K562 (cell line): Measurements from ENCODE around the gene SRSF9. TPM values are rescaled to one million over a fixed set of nuclear protein-coding genes. Genes with fewer than 3 reads are reported as not detected.

Source experiments
- ARID2 ChIP-seq: fragments of 450-650 bp; IDR thresholded peaks from 2 replicates; pipeline ENCODE4 v1.6.1; 2017; ENCODE audit warnings: antibody characterized with exemption, mild to moderate bottlenecking
- CHD4 ChIP-seq: fragments of 200-600 bp; sonication (generic); IDR thresholded peaks from 3 replicates; pipeline ENCODE4 v1.6.1; 2012; ENCODE audit warnings: low read depth, mild to moderate bottlenecking, mixed read lengths, low read length, inconsistent platforms; ENCODE audit not compliant: insufficient read depth, insufficient replicate concordance, poor library complexity, severe bottlenecking
- FOXA3 ChIP-seq, 2 experiments: fragments of 450-650 bp in 1 of 2; sonication (generic) in 1 of 2; formaldehyde crosslinking; IDR thresholded peaks in 1 of 2; conservative IDR thresholded peaks in 1 of 2; 2 replicates each; pipeline versions ENCODE4 v1.4.0 to v1.8.0; 2020 to 2022; ENCODE audit warnings: mild to moderate bottlenecking in 2 of 2, missing genetic modification reagents in 1 of 2
- FOXM1 ChIP-seq, 2 experiments: fragments of 450-650 bp in 1 of 2; sonication (generic) in 1 of 2; formaldehyde crosslinking in 1 of 2; IDR thresholded peaks; 2 replicates each; pipeline versions ENCODE4 v1.6.1 to v1.9.0; 2017 to 2022; ENCODE audit warnings: low read depth in 2 of 2, mild to moderate bottlenecking in 2 of 2, missing genetic modification reagents in 1 of 2, moderate library complexity in 1 of 2
- NFRKB ChIP-seq: fragments of 450-650 bp; IDR thresholded peaks from 2 replicates; pipeline ENCODE4 v1.6.1; 2016; ENCODE audit warnings: low read depth
- NFXL1 ChIP-seq: fragments of 450-650 bp; formaldehyde crosslinking; IDR thresholded peaks from 2 replicates; pipeline ENCODE4 v1.4.0; 2021; ENCODE audit warnings: mild to moderate bottlenecking
- NR2C1 ChIP-seq, 2 experiments: fragments of 450-650 bp; IDR thresholded peaks; 2 replicates each; pipeline ENCODE4 v1.6.1; 2017; ENCODE audit warnings: mild to moderate bottlenecking in 2 of 2, antibody characterized with exemption in 1 of 2, inconsistent platforms in 1 of 2, missing compliant biosample characterization in 1 of 2, missing genetic modification characterization in 1 of 2
- TAF7 ChIP-seq: fragments of 450-650 bp; IDR thresholded peaks from 2 replicates; pipeline ENCODE4 v1.6.1; 2016; ENCODE audit warnings: missing genetic modification characterization, missing compliant biosample characterization
- XRCC5 ChIP-seq: fragments of 200-400 bp; formaldehyde crosslinking; IDR thresholded peaks from 2 replicates; pipeline ENCODE4 v1.6.1; 2017; ENCODE audit warnings: low read depth, mild to moderate bottlenecking, low read length
- ZNF324 ChIP-seq: fragments of 250-450 bp; sonication (Bioruptor Pico); IDR thresholded peaks from 2 replicates; pipeline ENCODE4 v1.4.0; 2020; ENCODE audit warnings: mild to moderate bottlenecking
- ZNF561 ChIP-seq: fragments of 450-650 bp; formaldehyde crosslinking; conservative IDR thresholded peaks from 2 replicates; pipeline ENCODE4 v1.4.0; 2020; ENCODE audit warnings: mild to moderate bottlenecking, moderate library complexity
- ZNF584 ChIP-seq: fragments of 200-800 bp; sonication (Bioruptor generic); IDR thresholded peaks from 2 replicates; pipeline ENCODE4 v1.6.1; 2016; ENCODE audit warnings: low read depth, mild to moderate bottlenecking, missing genetic modification characterization, missing compliant biosample characterization
- polyA plus RNA-seq, 8 experiments: library from polyadenylated mRNA; depleted of rRNA in 4 of 8; stranded (reverse) in 5 of 8; unstranded in 3 of 8; fragments of >200 nt; fragmentation: Nextera tagmentation in 2 of 8; fragmentation: Illumina TruSeq in 1 of 8; extraction: Ambion mirVana in 2 of 8; extraction: Trizol in 1 of 8; gene quantifications; 2 replicates each; pipeline versions ENCODE4 v1.2.1 to v1.2.3, GENCODE V29; 2011 to 2014; ENCODE audit warnings: inconsistent platforms in 1 of 8, missing spikeins in 1 of 8
- total RNA-seq, 7 experiments: library from RNA; depleted of rRNA in 6 of 7; stranded (reverse); fragments of >200 nt in 6 of 7; fragmentation: Illumina TruSeq in 2 of 7; extraction: Trizol in 2 of 7; gene quantifications; 2 replicates each; pipeline versions ENCODE4 v1.2.1 to v1.2.3, GENCODE V29; 2011 to 2021; ENCODE audit warnings: low replicate concordance in 1 of 7
- TF ChIP-seq, protein P1 (sequence below): fragments of 450-650 bp; conservative IDR thresholded peaks from 2 replicates; pipeline ENCODE4 v1.6.1; 2016; ENCODE audit warnings: missing genetic modification characterization, low read depth, mild to moderate bottlenecking, missing compliant biosample characterization, moderate library complexity
- TF ChIP-seq, protein P2 (sequence below): sonication (generic); formaldehyde crosslinking; IDR thresholded peaks from 2 replicates; pipeline ENCODE4 v1.8.0; 2022; ENCODE audit warnings: mild to moderate bottlenecking, missing genetic modification reagents
- TF ChIP-seq, protein P3 (sequence below), 2 experiments: fragments of 200-800 bp in 1 of 2; sonication (Bioruptor generic) in 1 of 2; sonication (generic) in 1 of 2; formaldehyde crosslinking in 1 of 2; IDR thresholded peaks in 1 of 2; conservative IDR thresholded peaks in 1 of 2; 2 replicates each; pipeline versions ENCODE4 v1.5.0 to v1.6.1; 2016 to 2020; ENCODE audit warnings: missing compliant biosample characterization in 1 of 2, missing genetic modification characterization in 1 of 2, missing genetic modification reagents in 1 of 2
- TF ChIP-seq, protein P4 (sequence below): sonication (generic); formaldehyde crosslinking; IDR thresholded peaks from 2 replicates; pipeline ENCODE4 v1.9.0; 2022; ENCODE audit warnings: mild to moderate bottlenecking, missing genetic modification reagents

Gene SRSF9
- total and polyA plus RNA-seq, 9 of the 15 experiments (the other 6 are each of a cell fraction or from before 2014, with no cell fraction given), result 40.3 to 291 (median 230) TPM

DNA sequence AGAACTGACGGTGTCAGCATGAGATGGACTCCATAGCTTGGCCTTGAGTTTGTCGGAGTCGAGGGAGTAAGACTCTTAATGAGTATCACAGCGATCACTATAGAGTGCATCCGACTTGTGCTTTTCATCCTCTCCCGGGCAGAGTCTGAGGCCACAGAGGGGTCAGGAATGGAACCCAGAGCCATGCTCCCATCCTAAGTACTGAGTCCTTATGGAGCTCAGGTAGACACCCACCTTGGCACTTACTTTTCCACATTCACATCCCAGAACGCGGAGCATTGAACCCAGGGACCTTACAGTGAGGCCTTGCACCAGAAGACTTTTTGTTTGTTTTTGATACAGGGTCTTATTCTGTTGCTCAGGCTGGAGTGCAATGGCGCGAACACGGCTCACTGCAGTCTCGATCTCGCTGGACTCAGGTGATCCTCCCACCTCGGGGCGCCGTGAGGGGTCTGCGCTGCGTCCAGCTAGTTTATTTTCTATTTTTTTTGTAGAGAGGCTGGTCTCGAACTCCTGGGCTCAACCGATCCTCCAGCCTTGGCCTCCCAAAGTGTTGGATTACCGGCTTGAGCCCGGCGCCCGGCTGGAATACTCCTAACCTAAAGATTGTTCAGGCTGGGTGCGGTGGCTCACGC, 719 bp upstream of the SRSF9 start (continued):
- TF ChIP-seq, protein P1, sequence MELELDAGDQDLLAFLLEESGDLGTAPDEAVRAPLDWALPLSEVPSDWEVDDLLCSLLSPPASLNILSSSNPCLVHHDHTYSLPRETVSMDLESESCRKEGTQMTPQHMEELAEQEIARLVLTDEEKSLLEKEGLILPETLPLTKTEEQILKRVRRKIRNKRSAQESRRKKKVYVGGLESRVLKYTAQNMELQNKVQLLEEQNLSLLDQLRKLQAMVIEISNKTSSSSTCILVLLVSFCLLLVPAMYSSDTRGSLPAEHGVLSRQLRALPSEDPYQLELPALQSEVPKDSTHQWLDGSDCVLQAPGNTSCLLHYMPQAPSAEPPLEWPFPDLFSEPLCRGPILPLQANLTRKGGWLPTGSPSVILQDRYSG (tag), result 0 out of 2 replicates have a peak, but pooled peaks have one; percentile 2
- TF ChIP-seq NFXL1 (no peak), CHD4 (no peak), NFRKB (0 out of 2 replicates have a peak, but pooled peaks have one; percentile 47), FOXA3 (CRISPR knock-in tag; conservative IDR thresholded peaks at IDR 0.05 in 1 of 2, IDR thresholded peaks at IDR 0.05 in 1 of 2) (0 out of 4 replicates have a peak, but pooled peaks of 1 of the 2 experiments have one; percentile 56), FOXM1 (IDR thresholded peaks at IDR 0.05; ENCODE audit: low read depth) (0 out of 2 replicates have a peak, but pooled peaks have one; percentile 1), FOXM1 (CRISPR knock-in tag; IDR thresholded peaks at IDR 0.05; ENCODE audit: low read depth) (no peak), XRCC5 (0 out of 2 replicates have a peak, but pooled peaks have one; percentile 2), ARID2 (0 out of 2 replicates have a peak, but pooled peaks have one; percentile 1), ZNF324 (CRISPR knock-in tag) (no peak), ZNF561 (CRISPR knock-in tag) (no peak), TAF7 (tag) (0 out of 2 replicates have a peak, but pooled peaks have one; percentile 7), NR2C1 (IDR thresholded peaks at IDR 0.05) (no peak; the same call in 1 of the 2 replicates), NR2C1 (tag; IDR thresholded peaks at IDR 0.05) (peak; percentile 15; the same call in 1 of the 2 replicates), ZNF584 (CRISPR knock-in tag) (0 out of 2 replicates have a peak, but pooled peaks have one; percentile 25)
- TF ChIP-seq, protein P2, sequence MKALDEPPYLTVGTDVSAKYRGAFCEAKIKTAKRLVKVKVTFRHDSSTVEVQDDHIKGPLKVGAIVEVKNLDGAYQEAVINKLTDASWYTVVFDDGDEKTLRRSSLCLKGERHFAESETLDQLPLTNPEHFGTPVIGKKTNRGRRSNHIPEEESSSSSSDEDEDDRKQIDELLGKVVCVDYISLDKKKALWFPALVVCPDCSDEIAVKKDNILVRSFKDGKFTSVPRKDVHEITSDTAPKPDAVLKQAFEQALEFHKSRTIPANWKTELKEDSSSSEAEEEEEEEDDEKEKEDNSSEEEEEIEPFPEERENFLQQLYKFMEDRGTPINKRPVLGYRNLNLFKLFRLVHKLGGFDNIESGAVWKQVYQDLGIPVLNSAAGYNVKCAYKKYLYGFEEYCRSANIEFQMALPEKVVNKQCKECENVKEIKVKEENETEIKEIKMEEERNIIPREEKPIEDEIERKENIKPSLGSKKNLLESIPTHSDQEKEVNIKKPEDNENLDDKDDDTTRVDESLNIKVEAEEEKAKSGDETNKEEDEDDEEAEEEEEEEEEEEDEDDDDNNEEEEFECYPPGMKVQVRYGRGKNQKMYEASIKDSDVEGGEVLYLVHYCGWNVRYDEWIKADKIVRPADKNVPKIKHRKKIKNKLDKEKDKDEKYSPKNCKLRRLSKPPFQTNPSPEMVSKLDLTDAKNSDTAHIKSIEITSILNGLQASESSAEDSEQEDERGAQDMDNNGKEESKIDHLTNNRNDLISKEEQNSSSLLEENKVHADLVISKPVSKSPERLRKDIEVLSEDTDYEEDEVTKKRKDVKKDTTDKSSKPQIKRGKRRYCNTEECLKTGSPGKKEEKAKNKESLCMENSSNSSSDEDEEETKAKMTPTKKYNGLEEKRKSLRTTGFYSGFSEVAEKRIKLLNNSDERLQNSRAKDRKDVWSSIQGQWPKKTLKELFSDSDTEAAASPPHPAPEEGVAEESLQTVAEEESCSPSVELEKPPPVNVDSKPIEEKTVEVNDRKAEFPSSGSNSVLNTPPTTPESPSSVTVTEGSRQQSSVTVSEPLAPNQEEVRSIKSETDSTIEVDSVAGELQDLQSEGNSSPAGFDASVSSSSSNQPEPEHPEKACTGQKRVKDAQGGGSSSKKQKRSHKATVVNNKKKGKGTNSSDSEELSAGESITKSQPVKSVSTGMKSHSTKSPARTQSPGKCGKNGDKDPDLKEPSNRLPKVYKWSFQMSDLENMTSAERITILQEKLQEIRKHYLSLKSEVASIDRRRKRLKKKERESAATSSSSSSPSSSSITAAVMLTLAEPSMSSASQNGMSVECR (CRISPR knock-in tag), result peak; percentile 37; the same call in 1 of the 2 replicates
- TF ChIP-seq, protein P3, sequence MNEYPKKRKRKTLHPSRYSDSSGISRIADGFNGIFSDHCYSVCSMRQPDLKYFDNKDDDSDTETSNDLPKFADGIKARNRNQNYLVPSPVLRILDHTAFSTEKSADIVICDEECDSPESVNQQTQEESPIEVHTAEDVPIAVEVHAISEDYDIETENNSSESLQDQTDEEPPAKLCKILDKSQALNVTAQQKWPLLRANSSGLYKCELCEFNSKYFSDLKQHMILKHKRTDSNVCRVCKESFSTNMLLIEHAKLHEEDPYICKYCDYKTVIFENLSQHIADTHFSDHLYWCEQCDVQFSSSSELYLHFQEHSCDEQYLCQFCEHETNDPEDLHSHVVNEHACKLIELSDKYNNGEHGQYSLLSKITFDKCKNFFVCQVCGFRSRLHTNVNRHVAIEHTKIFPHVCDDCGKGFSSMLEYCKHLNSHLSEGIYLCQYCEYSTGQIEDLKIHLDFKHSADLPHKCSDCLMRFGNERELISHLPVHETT (CRISPR knock-in tag; conservative IDR thresholded peaks at IDR 0.05 in 1 of 2, IDR thresholded peaks at IDR 0.05 in 1 of 2), result no peak
- TF ChIP-seq, protein P4, sequence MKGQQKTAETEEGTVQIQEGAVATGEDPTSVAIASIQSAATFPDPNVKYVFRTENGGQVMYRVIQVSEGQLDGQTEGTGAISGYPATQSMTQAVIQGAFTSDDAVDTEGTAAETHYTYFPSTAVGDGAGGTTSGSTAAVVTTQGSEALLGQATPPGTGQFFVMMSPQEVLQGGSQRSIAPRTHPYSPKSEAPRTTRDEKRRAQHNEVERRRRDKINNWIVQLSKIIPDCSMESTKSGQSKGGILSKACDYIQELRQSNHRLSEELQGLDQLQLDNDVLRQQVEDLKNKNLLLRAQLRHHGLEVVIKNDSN (CRISPR knock-in tag), result 0 out of 2 replicates have a peak, but pooled peaks have one; percentile 23
- TF ChIP-seq, all 486 proteins: peak for 17
